OCI-LY3 (cell line): ENCODE measurements around the gene CCL25.
"Not testable (repeated sequence)": the region's sequence is repeated elsewhere in the genome, so short reads cannot be mapped to it uniquely, and the experiment has no call there.

Experiments used
- EZH2phosphoT487 ChIP-seq: fragments of 200-600 bp; shearing (Covaris generic); IDR thresholded peaks from 2 replicates; pipeline ENCODE4 v1.6.1; 2018; ENCODE audit warnings: antibody characterized with exemption, mixed run types, low read depth
- TF ChIP-seq, protein P1 (sequence below): fragments of 200-600, 300-600 bp; sonication (generic); IDR thresholded peaks from 2 replicates; pipeline ENCODE4 v1.5.1; 2014; ENCODE audit warnings: antibody characterized with exemption, low read length, low read depth

DNA sequence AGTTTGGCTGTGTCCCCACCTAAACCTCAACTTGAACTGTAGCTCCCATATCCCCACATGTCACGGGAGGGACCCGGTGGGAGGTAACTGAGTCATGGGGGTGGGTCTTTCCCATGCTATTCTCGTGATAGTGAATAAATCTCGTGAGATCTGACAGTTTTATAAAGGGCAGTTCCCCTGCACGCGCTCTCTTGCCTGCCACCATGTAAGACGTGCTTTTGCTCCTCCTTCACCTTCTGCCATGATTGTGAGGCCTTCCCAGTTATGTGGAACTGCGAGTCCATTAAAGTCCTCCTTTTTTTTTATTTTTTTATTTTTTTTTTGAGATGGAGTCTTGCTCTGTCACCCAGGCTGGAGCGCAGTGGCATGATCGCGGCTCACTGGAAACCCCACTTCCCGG, 49.4 kb downstream of the CCL25 start:
- TF ChIP-seq, protein P1, sequence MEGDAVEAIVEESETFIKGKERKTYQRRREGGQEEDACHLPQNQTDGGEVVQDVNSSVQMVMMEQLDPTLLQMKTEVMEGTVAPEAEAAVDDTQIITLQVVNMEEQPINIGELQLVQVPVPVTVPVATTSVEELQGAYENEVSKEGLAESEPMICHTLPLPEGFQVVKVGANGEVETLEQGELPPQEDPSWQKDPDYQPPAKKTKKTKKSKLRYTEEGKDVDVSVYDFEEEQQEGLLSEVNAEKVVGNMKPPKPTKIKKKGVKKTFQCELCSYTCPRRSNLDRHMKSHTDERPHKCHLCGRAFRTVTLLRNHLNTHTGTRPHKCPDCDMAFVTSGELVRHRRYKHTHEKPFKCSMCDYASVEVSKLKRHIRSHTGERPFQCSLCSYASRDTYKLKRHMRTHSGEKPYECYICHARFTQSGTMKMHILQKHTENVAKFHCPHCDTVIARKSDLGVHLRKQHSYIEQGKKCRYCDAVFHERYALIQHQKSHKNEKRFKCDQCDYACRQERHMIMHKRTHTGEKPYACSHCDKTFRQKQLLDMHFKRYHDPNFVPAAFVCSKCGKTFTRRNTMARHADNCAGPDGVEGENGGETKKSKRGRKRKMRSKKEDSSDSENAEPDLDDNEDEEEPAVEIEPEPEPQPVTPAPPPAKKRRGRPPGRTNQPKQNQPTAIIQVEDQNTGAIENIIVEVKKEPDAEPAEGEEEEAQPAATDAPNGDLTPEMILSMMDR: not testable (repeated sequence)
- not testable (repeated sequence) for TF ChIP-seq EZH2phosphoT487
